Hematopoietic multipotent progenitor cell treated with erythropoietin and hydrocortisone succinate and interleukin-3 and kit ligand, for 8 days (in vitro differentiated cells): ENCODE measurements around the gene MZF1.
"Not testable (repeated sequence)": the region's sequence is repeated elsewhere in the genome, so short reads cannot be mapped to it uniquely, and the experiment has no call there.

ENCODE experiments used
- DNase-seq: peaks from one replicate; pipeline ENCODE4 v3.0.0-alpha.2; 2015

The MZF1 gene

GRCh38 chr19:58572818-58573657, at the start of gene MZF1:
TSS of gene MZF1 (minus strand) at chr19:58573335. CDS start at chr19:58571389, 1,946 bp downstream.
- DNase-seq = peak; percentile 100

GRCh38 chr19:58607213-58607612, 34.1 kb upstream of the MZF1 start:
- DNase-seq = not testable (repeated sequence)

- DNase-seq = not testable (repeated sequence)
Observed at GRCh38 chr19:58606251-58606896, 33.2 kb upstream of the MZF1 start.

GRCh38 chr19:58586133-58586765, 13.1 kb upstream of the MZF1 start:
- DNase-seq = no peak

GRCh38 chr19:58585442-58586132, 12.5 kb upstream of the MZF1 start:
- DNase-seq = peak; percentile 43

- peak; percentile 95 for DNase-seq
Observed at GRCh38 chr19:58584498-58585441, 11.6 kb upstream of the MZF1 start.

- no peak for DNase-seq
Observed at GRCh38 chr19:58582985-58583384, 9.8 kb upstream of the MZF1 start.

- DNase-seq = peak; percentile 94
Observed at GRCh38 chr19:58581227-58582141, 8.3 kb upstream of the MZF1 start.

GRCh38 chr19:58579473-58580142, 6.5 kb upstream of the MZF1 start:
- DNase-seq = no peak

GRCh38 chr19:58578012-58578925, 5.1 kb upstream of the MZF1 start:
- no peak for DNase-seq

- not testable (repeated sequence) for DNase-seq
Observed at GRCh38 chr19:58577581-58577980, 4.4 kb upstream of the MZF1 start.

- peak; percentile 91 for DNase-seq
Observed at GRCh38 chr19:58575183-58576041, 2.3 kb upstream of the MZF1 start.

- no peak for DNase-seq
Observed at GRCh38 chr19:58573658-58574164, 576 bp upstream of the MZF1 start.

- DNase-seq = no peak
Observed at GRCh38 chr19:58572026-58572817, 913 bp downstream of the MZF1 start.

- no peak for DNase-seq
Observed at GRCh38 chr19:58571575-58571947, 1.6 kb downstream of the MZF1 start.

GRCh38 chr19:58570770-58571574, 2.2 kb downstream of the MZF1 start:
- DNase-seq = no peak
